ENCODE measurements around the gene CYP3A5. TPM values are rescaled to one million over a fixed set of nuclear protein-coding genes. Genes with fewer than 3 reads are reported as not detected.

CYP3A5 gene
- total RNA-seq, 1 experiment from 2014 or later: 2.0 TPM

- no peaks in the 10 kb centered on the region for H3K79me2 ChIP-seq (ENCODE audit: low read depth)
- CTCF ChIA-PET: no interaction called here
- no TSS peak for BruUV-seq (replicated peaks)
- TF ChIP-seq CTCF (conservative IDR thresholded peaks at IDR 0.05) (no peak), EZH2 (IDR thresholded peaks at IDR 0.05; ENCODE audit: low read depth) (no peak)
- no peaks in the 10 kb centered on the region for H3K27me3 ChIP-seq (ENCODE audit: insufficient read depth, low read depth)
- H3K4me2 ChIP-seq: no peak overlapping the region
- POLR2A ChIA-PET (ENCODE audit: unreplicated experiment): no interaction called here
- no peak overlapping the region for H3K4me3 ChIP-seq
- no peaks in the 10 kb centered on the region for H3K9me3 ChIP-seq (ENCODE audit: insufficient read depth, low read depth)
- H3K27ac ChIP-seq: no peak overlapping the region
- H2AFZ ChIP-seq: no peak overlapping the region
- no peaks in the 10 kb centered on the region for H3K9me2 ChIP-seq (ENCODE audit: insufficient read depth)
- H3K4me1 ChIP-seq (replicated peaks; ENCODE audit: insufficient read depth): no peaks in the 10 kb centered on the region
- intact Hi-C loops (cut with micrococcal nuclease; ENCODE audit: unreplicated experiment): no loop called here
- no peak for DNase-seq
- no peaks in the 10 kb centered on the region for H4K20me1 ChIP-seq (ENCODE audit: insufficient read depth)
- no peaks in the 10 kb centered on the region for H3F3A ChIP-seq (ENCODE audit: insufficient read depth, low read depth)
- no peaks in the 10 kb centered on the region for H3K36me3 ChIP-seq (ENCODE audit: low read depth)
These were observed 36.3 kb downstream of the CYP3A5 start for GRCh38 chr7:99643464-99643863.

GRCh38 chr7:99642027-99642426 lies 37.8 kb downstream of the CYP3A5 start:
- H2AFZ ChIP-seq: no peak overlapping the region
- H3K79me2 ChIP-seq (ENCODE audit: low read depth): no peaks in the 10 kb centered on the region
- intact Hi-C loops (cut with micrococcal nuclease; ENCODE audit: unreplicated experiment): no loop called here
- CTCF ChIA-PET: no interaction called here
- no peak overlapping the region for H3K4me2 ChIP-seq
- BruUV-seq (replicated peaks): no TSS peak
- H4K20me1 ChIP-seq (ENCODE audit: insufficient read depth): no peaks in the 10 kb centered on the region
- no peak for TF ChIP-seq CTCF (conservative IDR thresholded peaks at IDR 0.05)
- no peak for TF ChIP-seq EZH2 (IDR thresholded peaks at IDR 0.05; ENCODE audit: low read depth)
- no peak overlapping the region for H3K4me3 ChIP-seq
- H3K27ac ChIP-seq: no peak overlapping the region
- no peaks in the 10 kb centered on the region for H3K36me3 ChIP-seq (ENCODE audit: low read depth)
- POLR2A ChIA-PET (ENCODE audit: unreplicated experiment): no interaction called here
- no peaks in the 10 kb centered on the region; the same call in 1 of the 2 replicates for H3F3A ChIP-seq (ENCODE audit: insufficient read depth, low read depth)
- DNase-seq: peak in 1 of 2 experiments; percentile 53
- H3K9me2 ChIP-seq (ENCODE audit: insufficient read depth): no peaks in the 10 kb centered on the region
- no peaks in the 10 kb centered on the region for H3K27me3 ChIP-seq (ENCODE audit: insufficient read depth, low read depth)
- no peaks in the 10 kb centered on the region for H3K4me1 ChIP-seq (replicated peaks; ENCODE audit: insufficient read depth)
- H3K9me3 ChIP-seq (ENCODE audit: insufficient read depth, low read depth): no peaks in the 10 kb centered on the region

- no peak for DNase-seq
- no TSS peak for BruUV-seq (replicated peaks)
- no peak overlapping the region for H3K4me3 ChIP-seq
These were observed 40.5 kb downstream of the CYP3A5 start for GRCh38 chr7:99639267-99639666.

More at GRCh38 chr7:99639267-99639666, 40.5 kb downstream of the CYP3A5 start:
- TF ChIP-seq EZH2 (IDR thresholded peaks at IDR 0.05; ENCODE audit: low read depth): no peak
- no peak for TF ChIP-seq CTCF (conservative IDR thresholded peaks at IDR 0.05)
- no peak overlapping the region for H2AFZ ChIP-seq
- intact Hi-C loops (cut with micrococcal nuclease; ENCODE audit: unreplicated experiment): no loop called here
- no peaks in the 10 kb centered on the region for H3K9me2 ChIP-seq (ENCODE audit: insufficient read depth)
- no peaks in the 10 kb centered on the region for H3K9me3 ChIP-seq (ENCODE audit: insufficient read depth, low read depth)
- no peaks in the 10 kb centered on the region for H3K79me2 ChIP-seq (ENCODE audit: low read depth)
- H3K4me2 ChIP-seq: no peak overlapping the region
- H3K27ac ChIP-seq: no peak overlapping the region
- no peaks in the 10 kb centered on the region; the same call in 1 of the 2 replicates for H3F3A ChIP-seq (ENCODE audit: insufficient read depth, low read depth)
- ChIA-PET CTCF (no interaction called here), POLR2A (ENCODE audit: unreplicated experiment) (no interaction called here)
- H3K4me1 ChIP-seq (replicated peaks; ENCODE audit: insufficient read depth): no peaks in the 10 kb centered on the region
- H3K36me3 ChIP-seq (ENCODE audit: low read depth): no peaks in the 10 kb centered on the region
- H3K27me3 ChIP-seq (ENCODE audit: insufficient read depth, low read depth): no peaks in the 10 kb centered on the region
- H4K20me1 ChIP-seq (ENCODE audit: insufficient read depth): no peaks in the 10 kb centered on the region
